ENCODE measurements around the gene CCSER1.
"Not testable (repeated sequence)": the region's sequence is repeated elsewhere in the genome, so short reads cannot be mapped to it uniquely, and the experiment has no call there.

The CCSER1 gene

GRCh38 chr4:91454111-91454510, 1326.9 kb downstream of the CCSER1 start:
- no peak for DNase-seq

- DNase-seq = not testable (repeated sequence)
Measured at GRCh38 chr4:91462566-91462965, 1335.4 kb downstream of the CCSER1 start.

GRCh38 chr4:91470671-91471070, 1343.5 kb downstream of the CCSER1 start:
- no peak for DNase-seq

GRCh38 chr4:91471280-91471679, 1344.1 kb downstream of the CCSER1 start:
- no peak for DNase-seq

- DNase-seq = no peak
Measured at GRCh38 chr4:91472046-91472445, 1344.9 kb downstream of the CCSER1 start.

GRCh38 chr4:91485415-91485814, 1358.2 kb downstream of the CCSER1 start:
- no peak for DNase-seq

GRCh38 chr4:91488946-91489345, 1361.8 kb downstream of the CCSER1 start:
- DNase-seq = no peak

- DNase-seq = no peak
Measured at GRCh38 chr4:91497892-91498291, 1370.7 kb downstream of the CCSER1 start.

- DNase-seq = no peak
Measured at GRCh38 chr4:91502365-91502764, 1375.2 kb downstream of the CCSER1 start.

GRCh38 chr4:91513326-91513725, 1386.1 kb downstream of the CCSER1 start:
- no peak for DNase-seq

GRCh38 chr4:91519155-91519554, 1392.0 kb downstream of the CCSER1 start:
- DNase-seq = no peak

- DNase-seq = no peak
Measured at GRCh38 chr4:91525621-91526020, 1398.4 kb downstream of the CCSER1 start.

- no peak for DNase-seq
Measured at GRCh38 chr4:91527056-91527455, 1399.9 kb downstream of the CCSER1 start.

- no peak for DNase-seq
Measured at GRCh38 chr4:91567594-91567993, 1440.4 kb downstream of the CCSER1 start.

GRCh38 chr4:91577864-91578263, 1450.7 kb downstream of the CCSER1 start:
- DNase-seq = no peak

- no peak for DNase-seq
Measured at GRCh38 chr4:91590260-91590659, 1463.1 kb downstream of the CCSER1 start.

GRCh38 chr4:91592125-91592524, 1464.9 kb downstream of the CCSER1 start:
- DNase-seq = no peak

- DNase-seq = no peak
Measured at GRCh38 chr4:91596718-91597117, 1469.5 kb downstream of the CCSER1 start.

GRCh38 chr4:91598696-91599095, 1471.5 kb downstream of the CCSER1 start:
- no peak for DNase-seq

GRCh38 chr4:91600301-91600700, 1473.1 kb downstream of the CCSER1 start:
- DNase-seq = no peak

GRCh38 chr4:91601401-91601800, 1474.2 kb downstream of the CCSER1 start:
- DNase-seq = no peak

GRCh38 chr4:91611782-91612181, 1484.6 kb downstream of the CCSER1 start:
- DNase-seq = no peak

GRCh38 chr4:91620952-91621351, 1493.8 kb downstream of the CCSER1 start:
- no peak for DNase-seq

- DNase-seq = no peak
Measured at GRCh38 chr4:91621446-91621845, 1494.3 kb downstream of the CCSER1 start.

- no peak for DNase-seq
Measured at GRCh38 chr4:91622925-91623602, 1495.9 kb downstream of the CCSER1 start.
